ENCODE results near the gene SLC17A7. TPM values are rescaled to one million over a fixed set of nuclear protein-coding genes. Genes with fewer than 3 reads are reported as not detected.
A peak's percentile ranks its signal among the peaks of the same experiment; 100 is the strongest.
"Not testable (repeated sequence)": the region's sequence is repeated elsewhere in the genome, so short reads cannot be mapped to it uniquely, and the experiment has no call there.

Gene SLC17A7
- total and polyA plus RNA-seq, 12 donors = 0.17 to 2.3 (median 0.92) TPM

GRCh38 chr19:49474542-49474924 lies 33.2 kb upstream of the SLC17A7 start:
- intact Hi-C loops (cut with DNase I) = loop anchor here in 2 of 10 donors (1.0 to 2.0 kb wide), 2 partner anchors 68 to 72 kb away; no protein-coding TSS in a partner anchor
- no peaks in the 10 kb centered on the region for H3K27me3 ChIP-seq
- H3K4me1 ChIP-seq = peaks cover 4 to 37% (median 20%) of the 10 kb centered on the region in 9 donors

GRCh38 chr19:49473868-49474541 lies 32.7 kb upstream of the SLC17A7 start, which contains the start of gene FLT3LG:
Gene FLT3LG (plus strand): TSS chr19:49474215. CDS start chr19:49474640, 425 bp downstream.
- Histone ChIP-seq H3K4me1 (peaks cover 4 to 42% (median 26%) of the 10 kb centered on the region in 9 donors), H3K36me3 (peaks cover 0 to 19% (median 0%) of the 10 kb centered on the region in 9 donors), H3K9me3 (no peaks in the 10 kb centered on the region), H3K27ac (peak within 1 kb of the TSS; percentile 66 to 93 (median 92)), H3K27me3 (no peaks in the 10 kb centered on the region), H3K4me3 (peak within 1 kb of the TSS; percentile 41 to 79 (median 68))
- peak; percentile 68 to 82 (median 76) for ATAC-seq
- WGBS, 2 donors = 2 to 3% methylated on average over 33 of the region's 33 CpGs
- peak; percentile 82 to 84 for DNase-seq
- intact Hi-C loops (cut with DNase I) = loop anchor here in 2 of 10 donors (1.0 to 2.0 kb wide), 2 partner anchors 69 to 72 kb away; no protein-coding TSS in a partner anchor
- TF ChIP-seq CTCF (IDR thresholded peaks at IDR 0.05) = peak; percentile 98 to 100 (median 98)

More at GRCh38 chr19:49474542-49474924, 33.2 kb upstream of the SLC17A7 start:
- H3K36me3 ChIP-seq = peaks cover 0 to 19% (median 0%) of the 10 kb centered on the region in 9 donors
- WGBS, 2 donors = 7 to 9% methylated on average over 11 of the region's 11 CpGs
- H3K9me3 ChIP-seq = no peaks in the 10 kb centered on the region
- DNase-seq (no peak), ATAC-seq (peak in 1 of 8 donors; percentile 6)
- peak overlapping the region; percentile 66 to 93 (median 92) for H3K27ac ChIP-seq
- TF ChIP-seq CTCF (IDR thresholded peaks at IDR 0.05) = no peak
- peak overlapping the region; percentile 41 to 79 (median 68) for H3K4me3 ChIP-seq

- ATAC-seq; H3K27me3 ChIP-seq; H3K9me3 ChIP-seq; intact Hi-C loops (cut with DNase I); DNase-seq: not testable (repeated sequence)
- Histone ChIP-seq H3K27ac (peak overlapping the region; percentile 66 to 93 (median 92)), H3K36me3 (peaks cover 0 to 19% (median 0%) of the 10 kb centered on the region in 9 donors), H3K4me3 (peak overlapping the region in 9 of 10 donors; percentile 46 to 79 (median 69)), H3K4me1 (peaks cover 6 to 45% (median 31%) of the 10 kb centered on the region in 9 donors)
- WGBS, 2 donors = 70 to 76% methylated on average over 9 of the region's 9 CpGs
Observed at GRCh38 chr19:49473501-49473867, 32.2 kb upstream of the SLC17A7 start.

GRCh38 chr19:49472936-49473335 lies 31.6 kb upstream of the SLC17A7 start:
- no peak overlapping the region for H3K4me3 ChIP-seq
- no peaks in the 10 kb centered on the region for H3K9me3 ChIP-seq
- peak overlapping the region in 7 of 10 donors; percentile 16 to 93 (median 91) for H3K27ac ChIP-seq
- peaks cover 7 to 48% (median 31%) of the 10 kb centered on the region in 9 donors for H3K4me1 ChIP-seq
- H3K27me3 ChIP-seq = no peaks in the 10 kb centered on the region
- intact Hi-C loops (cut with DNase I) = no loop called here
- DNase-seq (no peak), ATAC-seq (no peak)
- no peak for TF ChIP-seq CTCF (IDR thresholded peaks at IDR 0.05)
- peaks cover 0 to 19% (median 0%) of the 10 kb centered on the region in 9 donors for H3K36me3 ChIP-seq
- WGBS, 2 donors = 67 to 71% methylated on average over 9 of the region's 9 CpGs
